BE2C (cell line): ENCODE data around the gene DENND4B.
A peak's percentile ranks its signal among the peaks of the same experiment; 100 is the strongest.
"Not testable (repeated sequence)": the region's sequence is repeated elsewhere in the genome, so short reads cannot be mapped to it uniquely, and the experiment has no call there.

Experiments
- DNase-seq: peaks from one replicate; pipeline ENCODE4 v3.0.0-alpha.2; 2020
- H3K27me3 ChIP-seq: fragments of 250-450 bp; sonication (Bioruptor Pico); 2 replicates; pipeline ENCODE4 v1.5.1; 2020; ENCODE audit warnings: mild to moderate bottlenecking
- H3K36me3 ChIP-seq: fragments of 250-450 bp; sonication (Bioruptor Pico); 2 replicates; pipeline ENCODE4 v1.5.1; 2020; ENCODE audit warnings: mild to moderate bottlenecking
- H3K4me1 ChIP-seq: fragments of 250-450 bp; sonication (Bioruptor Pico); 2 replicates; pipeline ENCODE4 v1.5.1; 2020
- H3K4me3 ChIP-seq: 2 replicates; pipeline ENCODE4 v1.5.1; 2011; ENCODE audit warnings: low read depth, low read length
- H3K9me3 ChIP-seq: fragments of 250-450 bp; sonication (Bioruptor Pico); 2 replicates; pipeline ENCODE4 v1.5.1; 2020
- CTCF ChIP-seq: IDR thresholded peaks from 2 replicates; pipeline ENCODE4 v1.5.1; 2012; ENCODE audit warnings: mild to moderate bottlenecking, low read depth, low read length

The DENND4B gene

GRCh38 chr1:153990468-153991150, 44.1 kb upstream of the DENND4B start, which contains the start of gene RPS27:
Gene RPS27, plus strand, starts transcription at chr1:153990762. Its CDS starts 35 bp downstream, at chr1:153990797.
- H3K36me3 ChIP-seq, result peaks cover 38% of the 10 kb centered on the region
- peak within 1 kb of the TSS; percentile 98 for H3K4me3 ChIP-seq
- TF ChIP-seq CTCF, result no peak
- DNase-seq, result peak; percentile 94
- H3K4me1 ChIP-seq, result peaks cover 7% of the 10 kb centered on the region
- no peaks in the 10 kb centered on the region for H3K27me3 ChIP-seq
- H3K9me3 ChIP-seq, result no peaks in the 10 kb centered on the region

- no peak for DNase-seq
- peaks cover 10% of the 10 kb centered on the region for H3K4me1 ChIP-seq
- H3K27me3 ChIP-seq, result no peaks in the 10 kb centered on the region
- no peak for TF ChIP-seq CTCF
- no peaks in the 10 kb centered on the region for H3K9me3 ChIP-seq
- peaks cover 19% of the 10 kb centered on the region for H3K36me3 ChIP-seq
- no peak overlapping the region for H3K4me3 ChIP-seq
These were observed 41.1 kb upstream of the DENND4B start for GRCh38 chr1:153987621-153988020.

- H3K4me1 ChIP-seq, result peaks cover 7% of the 10 kb centered on the region
- peaks cover 5% of the 10 kb centered on the region for H3K36me3 ChIP-seq
- H3K9me3 ChIP-seq, result no peaks in the 10 kb centered on the region
- peak; percentile 86 for DNase-seq
- TF ChIP-seq CTCF, result no peak
- H3K27me3 ChIP-seq, result no peaks in the 10 kb centered on the region
- peak within 1 kb of the TSS; percentile 70 for H3K4me3 ChIP-seq
These were observed 39.6 kb upstream of the DENND4B start, which contains the start of gene RAB13 for GRCh38 chr1:153985941-153986761. Gene RAB13, minus strand, starts transcription at chr1:153986339. Its CDS starts 103 bp downstream, at chr1:153986236.

- peak overlapping the region; percentile 70 for H3K4me3 ChIP-seq
- peaks cover 7% of the 10 kb centered on the region for H3K4me1 ChIP-seq
- H3K27me3 ChIP-seq, result no peaks in the 10 kb centered on the region
- no peak for TF ChIP-seq CTCF
- DNase-seq, result no peak
- no peaks in the 10 kb centered on the region for H3K36me3 ChIP-seq
- no peaks in the 10 kb centered on the region for H3K9me3 ChIP-seq
These were observed 38.9 kb upstream of the DENND4B start for GRCh38 chr1:153985341-153985912.

GRCh38 chr1:153984123-153984894, 37.8 kb upstream of the DENND4B start:
- DNase-seq, result no peak
- TF ChIP-seq CTCF, result no peak
- H3K9me3 ChIP-seq, result no peaks in the 10 kb centered on the region
- no peaks in the 10 kb centered on the region for H3K27me3 ChIP-seq
- H3K36me3 ChIP-seq, result no peaks in the 10 kb centered on the region
- no peak overlapping the region for H3K4me3 ChIP-seq
- H3K4me1 ChIP-seq, result peaks cover 7% of the 10 kb centered on the region

- not testable (repeated sequence) for H3K36me3 ChIP-seq, DNase-seq, H3K9me3 ChIP-seq, H3K4me1 ChIP-seq, H3K4me3 ChIP-seq, H3K27me3 ChIP-seq
These were observed 35.2 kb upstream of the DENND4B start for GRCh38 chr1:153981735-153982134.

- H3K4me1 ChIP-seq, H3K27me3 ChIP-seq, H3K9me3 ChIP-seq, DNase-seq, H3K4me3 ChIP-seq: not testable (repeated sequence)
- H3K36me3 ChIP-seq, result peaks cover 18% of the 10 kb centered on the region
These were observed 32.6 kb upstream of the DENND4B start for GRCh38 chr1:153979091-153979490.
